Measurements from ENCODE around the gene TPCN2. TPM values are rescaled to one million over a fixed set of nuclear protein-coding genes. Genes with fewer than 3 reads are reported as not detected.

Gene TPCN2
- polyA plus RNA-seq, 1 donor from 2014 or later, result 14.2 TPM

DNA sequence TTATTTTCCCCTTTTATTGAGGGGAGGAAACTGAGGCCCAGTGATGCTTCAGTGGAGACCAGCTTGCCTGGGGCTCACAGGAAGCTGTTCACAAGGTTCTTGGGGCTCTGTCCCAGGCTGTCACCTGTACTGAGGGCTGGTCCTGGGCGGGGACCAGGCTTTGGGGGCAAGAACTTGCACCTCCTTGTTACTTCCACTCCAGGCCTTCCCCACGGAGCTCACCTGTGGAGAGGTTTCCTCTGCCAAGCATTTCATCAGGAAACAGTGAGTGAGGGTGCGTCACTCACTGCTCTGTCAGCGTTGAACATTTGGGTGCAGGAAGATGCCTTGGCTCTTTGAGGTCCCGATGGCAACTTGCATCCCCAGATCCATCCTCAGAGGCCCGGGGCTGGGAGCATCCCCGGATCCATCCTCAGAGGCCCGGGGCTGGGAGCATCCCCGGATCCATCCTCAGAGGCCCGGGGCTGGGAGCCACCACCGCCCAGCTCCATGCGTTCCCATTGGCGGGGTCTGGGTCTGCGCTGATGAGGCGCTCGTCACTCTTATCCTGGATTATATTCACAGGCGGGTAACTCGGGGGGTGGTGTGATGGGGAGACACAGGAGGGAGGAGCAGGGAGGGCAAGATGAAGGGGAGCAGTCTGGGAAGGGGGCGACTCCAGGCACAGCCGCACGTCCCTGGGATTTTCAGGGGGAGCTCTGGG is 105.6 kb downstream of the TPCN2 start:
- H3K36me3 ChIP-seq (ENCODE audit: insufficient read depth, low read length), result no peaks in the 10 kb centered on the region
- no peaks in the 10 kb centered on the region for H4K20me1 ChIP-seq (ENCODE audit: insufficient read depth)
- H2AFZ ChIP-seq (ENCODE audit: low read depth, low read length), result no peak overlapping the region
- H3K9me3 ChIP-seq (ENCODE audit: low read length), result no peaks in the 10 kb centered on the region
- TF ChIP-seq SMC3 (conservative IDR thresholded peaks at IDR 0.05; ENCODE audit: poor library complexity) (no peak), EP300 (conservative IDR thresholded peaks at IDR 0.05; ENCODE audit: poor library complexity, severe bottlenecking) (no peak), TAF1 (IDR thresholded peaks at IDR 0.05; ENCODE audit: low read depth) (no peak), MXI1 (conservative IDR thresholded peaks at IDR 0.05; ENCODE audit: poor library complexity, severe bottlenecking) (no peak), POLR2AphosphoS5 (IDR thresholded peaks at IDR 0.05) (no peak), EZH2 (IDR thresholded peaks at IDR 0.05; ENCODE audit: borderline replicate concordance, insufficient read depth, low read length, poor library complexity, severe bottlenecking) (no peak), RAD21 (conservative IDR thresholded peaks at IDR 0.05) (no peak), CTCF (IDR thresholded peaks at IDR 0.05; ENCODE audit: poor library complexity, severe bottlenecking) (no peak)
- TF ChIP-seq, protein P1, sequence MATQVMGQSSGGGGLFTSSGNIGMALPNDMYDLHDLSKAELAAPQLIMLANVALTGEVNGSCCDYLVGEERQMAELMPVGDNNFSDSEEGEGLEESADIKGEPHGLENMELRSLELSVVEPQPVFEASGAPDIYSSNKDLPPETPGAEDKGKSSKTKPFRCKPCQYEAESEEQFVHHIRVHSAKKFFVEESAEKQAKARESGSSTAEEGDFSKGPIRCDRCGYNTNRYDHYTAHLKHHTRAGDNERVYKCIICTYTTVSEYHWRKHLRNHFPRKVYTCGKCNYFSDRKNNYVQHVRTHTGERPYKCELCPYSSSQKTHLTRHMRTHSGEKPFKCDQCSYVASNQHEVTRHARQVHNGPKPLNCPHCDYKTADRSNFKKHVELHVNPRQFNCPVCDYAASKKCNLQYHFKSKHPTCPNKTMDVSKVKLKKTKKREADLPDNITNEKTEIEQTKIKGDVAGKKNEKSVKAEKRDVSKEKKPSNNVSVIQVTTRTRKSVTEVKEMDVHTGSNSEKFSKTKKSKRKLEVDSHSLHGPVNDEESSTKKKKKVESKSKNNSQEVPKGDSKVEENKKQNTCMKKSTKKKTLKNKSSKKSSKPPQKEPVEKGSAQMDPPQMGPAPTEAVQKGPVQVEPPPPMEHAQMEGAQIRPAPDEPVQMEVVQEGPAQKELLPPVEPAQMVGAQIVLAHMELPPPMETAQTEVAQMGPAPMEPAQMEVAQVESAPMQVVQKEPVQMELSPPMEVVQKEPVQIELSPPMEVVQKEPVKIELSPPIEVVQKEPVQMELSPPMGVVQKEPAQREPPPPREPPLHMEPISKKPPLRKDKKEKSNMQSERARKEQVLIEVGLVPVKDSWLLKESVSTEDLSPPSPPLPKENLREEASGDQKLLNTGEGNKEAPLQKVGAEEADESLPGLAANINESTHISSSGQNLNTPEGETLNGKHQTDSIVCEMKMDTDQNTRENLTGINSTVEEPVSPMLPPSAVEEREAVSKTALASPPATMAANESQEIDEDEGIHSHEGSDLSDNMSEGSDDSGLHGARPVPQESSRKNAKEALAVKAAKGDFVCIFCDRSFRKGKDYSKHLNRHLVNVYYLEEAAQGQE (IDR thresholded peaks at IDR 0.05; ENCODE audit: borderline replicate concordance), result no peak
- H3K4me2 ChIP-seq (ENCODE audit: low read length), result no peak overlapping the region
- no peak overlapping the region for H3K4me3 ChIP-seq (ENCODE audit: low read length)
- H3K9me2 ChIP-seq (ENCODE audit: insufficient read depth, low read length), result no peaks in the 10 kb centered on the region
- no peaks in the 10 kb centered on the region for H3K79me2 ChIP-seq (replicated peaks; ENCODE audit: insufficient read depth, low read length)
- no peaks in the 10 kb centered on the region for H3K27me3 ChIP-seq (ENCODE audit: insufficient read depth, low read depth, low read length)
- no peak overlapping the region for H3K27ac ChIP-seq (ENCODE audit: low read length)
- H3F3A ChIP-seq (ENCODE audit: insufficient read depth, low read length, poor library complexity, severe bottlenecking), result no peaks in the 10 kb centered on the region
- no peak overlapping the region for H3K9ac ChIP-seq (ENCODE audit: low read length)

- H3K4me3 ChIP-seq (ENCODE audit: low read length), result no peak overlapping the region
- no peak overlapping the region for H3K27ac ChIP-seq (ENCODE audit: low read length)
- H2AFZ ChIP-seq (ENCODE audit: low read depth, low read length), result no peak overlapping the region
- H3K9ac ChIP-seq (ENCODE audit: low read length), result no peak overlapping the region
- H3K27me3 ChIP-seq (ENCODE audit: insufficient read depth, low read depth, low read length), result no peaks in the 10 kb centered on the region
- TF ChIP-seq EP300 (conservative IDR thresholded peaks at IDR 0.05; ENCODE audit: poor library complexity, severe bottlenecking), result no peak
- no peak for TF ChIP-seq MXI1 (conservative IDR thresholded peaks at IDR 0.05; ENCODE audit: poor library complexity, severe bottlenecking)
- TF ChIP-seq, protein P1 (IDR thresholded peaks at IDR 0.05; ENCODE audit: borderline replicate concordance), result no peak
- no peak for TF ChIP-seq TAF1 (IDR thresholded peaks at IDR 0.05; ENCODE audit: low read depth)
- TF ChIP-seq SMC3 (conservative IDR thresholded peaks at IDR 0.05; ENCODE audit: poor library complexity), result no peak
- TF ChIP-seq EZH2 (IDR thresholded peaks at IDR 0.05; ENCODE audit: borderline replicate concordance, insufficient read depth, low read length, poor library complexity, severe bottlenecking), result no peak
- no peak for TF ChIP-seq RAD21 (conservative IDR thresholded peaks at IDR 0.05)
- no peak for TF ChIP-seq CTCF (IDR thresholded peaks at IDR 0.05; ENCODE audit: poor library complexity, severe bottlenecking)
- no peak for TF ChIP-seq POLR2AphosphoS5 (IDR thresholded peaks at IDR 0.05)
- H3K4me2 ChIP-seq (ENCODE audit: low read length), result no peak overlapping the region
- no peaks in the 10 kb centered on the region for H4K20me1 ChIP-seq (ENCODE audit: insufficient read depth)
- no peaks in the 10 kb centered on the region for H3F3A ChIP-seq (ENCODE audit: insufficient read depth, low read length, poor library complexity, severe bottlenecking)
- no peaks in the 10 kb centered on the region for H3K9me2 ChIP-seq (ENCODE audit: insufficient read depth, low read length)
- H3K36me3 ChIP-seq (ENCODE audit: insufficient read depth, low read length), result no peaks in the 10 kb centered on the region
- no peaks in the 10 kb centered on the region for H3K9me3 ChIP-seq (ENCODE audit: low read length)
- no peaks in the 10 kb centered on the region for H3K79me2 ChIP-seq (replicated peaks; ENCODE audit: insufficient read depth, low read length)
Observed at GRCh38 chr11:69154938-69155301, 106.2 kb downstream of the TPCN2 start.

Data from neural cell (in vitro differentiated cells).